ENCODE measurements around the gene CPSF4L. TPM values are rescaled to one million over a fixed set of nuclear protein-coding genes. Genes with fewer than 3 reads are reported as not detected.
"Not testable (repeated sequence)": the region's sequence is repeated elsewhere in the genome, so short reads cannot be mapped to it uniquely, and the experiment has no call there.

The CPSF4L gene, protein sequence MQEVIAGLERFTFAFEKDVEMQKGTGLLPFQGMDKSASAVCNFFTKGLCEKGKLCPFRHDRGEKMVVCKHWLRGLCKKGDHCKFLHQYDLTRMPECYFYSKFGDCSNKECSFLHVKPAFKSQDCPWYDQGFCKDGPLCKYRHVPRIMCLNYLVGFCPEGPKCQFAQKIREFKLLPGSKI
- total RNA-seq = not detected

DNA sequence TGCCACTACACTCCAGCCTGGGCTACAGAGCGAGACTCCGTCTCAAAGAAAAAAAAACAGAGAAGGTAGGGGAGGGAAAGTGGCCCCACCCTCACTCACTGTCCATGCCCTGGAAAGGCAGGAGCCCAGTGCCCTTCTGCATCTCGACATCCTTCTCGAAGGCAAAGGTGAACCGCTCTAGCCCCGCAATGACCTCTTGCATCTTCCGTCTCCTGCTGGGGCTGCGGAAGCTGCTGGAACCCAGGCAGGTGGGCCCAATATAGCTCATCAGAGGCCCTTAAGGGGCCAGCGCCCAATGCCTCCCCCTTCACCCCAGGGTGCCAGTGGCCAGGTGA lies at the start of gene CPSF4L:
TSS of gene CPSF4L (minus strand) at position 264 of the 335 bp plus-strand sequence. CDS start at position 202, 62 bp downstream.
- CTCF ChIA-PET = interaction anchor here (2.1 kb wide), 1 partner anchor 108 kb away, joined by 12 read pairs; no protein-coding TSS in a partner anchor
- H3K27ac Mint-ChIP-seq = no peak within 1 kb of the TSS
- POLR2A ChIA-PET = no interaction called here
- H3K9me3 Mint-ChIP-seq = no peaks in the 10 kb centered on the region
- DNase-seq = no peak
- H3K4me3 Mint-ChIP-seq = no peak within 1 kb of the TSS
- H3K4me1 Mint-ChIP-seq = no peaks in the 10 kb centered on the region
- H3K36me3 Mint-ChIP-seq (ENCODE audit: low read depth) = no peaks in the 10 kb centered on the region
- H3K27me3 Mint-ChIP-seq = peaks cover 2% of the 10 kb centered on the region

DNA sequence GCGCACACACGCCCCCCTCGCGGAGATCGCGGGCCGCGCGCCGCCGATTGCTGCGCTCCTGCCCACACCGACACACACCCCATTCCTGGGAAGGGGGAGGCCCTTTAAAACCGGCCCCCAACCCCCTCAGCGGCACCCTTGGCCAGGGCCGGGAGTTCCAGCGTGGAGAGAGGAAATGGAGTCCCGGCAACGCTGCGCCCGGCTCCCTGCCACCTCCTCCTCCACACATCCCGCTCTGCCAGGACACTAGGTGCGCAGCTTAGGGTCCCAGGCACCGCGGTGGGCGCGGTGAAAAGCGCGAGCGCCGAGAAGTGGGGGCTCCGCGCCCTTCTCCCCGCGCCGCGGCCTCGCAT lies 49.7 kb upstream of the CPSF4L start:
- H3K9me3 Mint-ChIP-seq = no peaks in the 10 kb centered on the region
- ChIA-PET CTCF (interaction anchor here (1.1 to 1.6 kb wide), 6 partner anchors 30 to 584 kb away, joined by 3 to 9 read pairs (median 6); a partner anchor contains a TSS), POLR2A (interaction anchor here (0.6 to 2.5 kb wide), 6 partner anchors 20 to 119 kb away, joined by 3 to 13 read pairs (median 4); a partner anchor contains a TSS)
- H3K36me3 Mint-ChIP-seq (ENCODE audit: low read depth) = no peaks in the 10 kb centered on the region
- peaks cover 9% of the 10 kb centered on the region for H3K4me1 Mint-ChIP-seq
- peak; percentile 18 for DNase-seq
- H3K27me3 Mint-ChIP-seq = peaks cover 5% of the 10 kb centered on the region
- no peak overlapping the region for H3K27ac Mint-ChIP-seq
- H3K4me3 Mint-ChIP-seq = peak overlapping the region; percentile 76

DNA sequence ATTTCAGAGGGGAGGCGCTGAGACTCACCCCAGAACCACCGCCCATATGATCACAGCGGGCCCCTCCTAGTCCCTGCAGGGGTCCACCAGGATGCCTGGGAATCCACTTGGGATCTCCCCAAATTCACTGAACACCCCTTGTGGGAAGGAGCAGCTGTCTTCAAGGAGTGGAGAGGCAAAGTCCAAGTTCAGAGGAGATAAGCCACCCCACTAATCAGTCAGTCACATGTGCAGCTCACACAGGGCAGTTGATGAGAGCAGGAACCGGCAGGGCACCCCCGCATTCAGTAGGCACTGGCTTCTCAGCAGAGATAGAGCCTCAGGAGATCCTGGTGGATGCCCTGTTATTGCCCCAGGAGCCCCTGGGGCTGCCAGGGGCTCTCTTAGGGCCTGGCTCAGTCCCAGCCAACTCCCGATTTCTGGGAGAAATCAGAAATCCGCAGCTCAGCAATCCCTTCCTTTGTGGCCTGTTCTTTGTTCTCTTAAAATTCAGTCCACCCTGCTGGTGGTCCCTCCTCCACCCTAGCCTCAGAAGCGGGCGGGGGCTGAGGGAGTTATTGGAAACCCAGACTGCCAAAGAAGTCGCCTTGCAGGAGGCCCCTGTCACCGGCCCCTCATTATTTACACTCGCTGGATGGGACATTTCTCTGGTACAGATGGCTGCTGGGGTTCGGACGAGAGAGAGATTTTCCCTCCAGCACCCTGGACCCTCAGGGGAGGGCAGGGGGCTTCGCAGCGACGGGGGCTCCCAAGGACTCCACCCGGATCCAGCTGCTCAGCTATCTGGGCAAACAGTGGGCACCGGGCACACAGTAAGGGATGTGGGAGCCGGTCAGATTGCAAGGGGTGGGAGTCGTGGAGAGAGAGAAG lies 48.3 kb upstream of the CPSF4L start:
- DNase-seq = no peak
- peak overlapping the region; percentile 76 for H3K4me3 Mint-ChIP-seq
- H3K36me3 Mint-ChIP-seq (ENCODE audit: low read depth) = no peaks in the 10 kb centered on the region
- H3K27me3 Mint-ChIP-seq = peaks cover 5% of the 10 kb centered on the region
- no peaks in the 10 kb centered on the region for H3K9me3 Mint-ChIP-seq
- ChIA-PET CTCF (interaction anchor here (0.6 to 1.6 kb wide), 8 partner anchors 10 to 582 kb away, joined by 3 to 9 read pairs (median 5); a partner anchor contains a TSS), POLR2A (interaction anchor here (2.5 kb wide), 1 partner anchor 78 kb away, joined by 13 read pairs; a partner anchor contains a TSS)
- no peak overlapping the region for H3K27ac Mint-ChIP-seq
- H3K4me1 Mint-ChIP-seq = peaks cover 9% of the 10 kb centered on the region

GRCh38 chr17:73308959-73309358 lies 47.3 kb upstream of the CPSF4L start:
- H3K4me3 Mint-ChIP-seq; H3K27ac Mint-ChIP-seq; DNase-seq; H3K9me3 Mint-ChIP-seq; H3K27me3 Mint-ChIP-seq; POLR2A ChIA-PET; H3K36me3 Mint-ChIP-seq (ENCODE audit: low read depth): not testable (repeated sequence)
- peaks cover 12% of the 10 kb centered on the region for H3K4me1 Mint-ChIP-seq
- CTCF ChIA-PET = interaction anchor here (1.3 kb wide), 1 partner anchor 14 kb away, joined by 4 read pairs; no protein-coding TSS in a partner anchor

- Mint-ChIP-seq H3K4me3 (no peak overlapping the region), H3K36me3 (ENCODE audit: low read depth) (no peaks in the 10 kb centered on the region), H3K9me3 (no peaks in the 10 kb centered on the region), H3K27ac (no peak overlapping the region), H3K4me1 (peaks cover 12% of the 10 kb centered on the region), H3K27me3 (peaks cover 8% of the 10 kb centered on the region)
- ChIA-PET CTCF (interaction anchor here (0.9 kb wide), 1 partner anchor 52 kb away, joined by 3 read pairs; no protein-coding TSS in a partner anchor), POLR2A (no interaction called here)
- DNase-seq = no peak
Observed at GRCh38 chr17:73308017-73308823, 46.5 kb upstream of the CPSF4L start.

GRCh38 chr17:73307130-73307529 lies 45.5 kb upstream of the CPSF4L start:
- CTCF ChIA-PET = no interaction called here
- Mint-ChIP-seq H3K4me3 (no peak overlapping the region), H3K36me3 (ENCODE audit: low read depth) (no peaks in the 10 kb centered on the region), H3K27me3 (peaks cover 8% of the 10 kb centered on the region), H3K9me3 (no peaks in the 10 kb centered on the region), H3K4me1 (peaks cover 12% of the 10 kb centered on the region), H3K27ac (no peak overlapping the region)
- no peak for DNase-seq
- POLR2A ChIA-PET = no interaction called here

GRCh38 chr17:73305845-73306836 lies 44.5 kb upstream of the CPSF4L start:
- POLR2A ChIA-PET = no interaction called here
- Mint-ChIP-seq H3K27ac (no peak overlapping the region), H3K36me3 (ENCODE audit: low read depth) (no peaks in the 10 kb centered on the region), H3K4me3 (no peak overlapping the region), H3K4me1 (peaks cover 11% of the 10 kb centered on the region), H3K27me3 (peaks cover 8% of the 10 kb centered on the region), H3K9me3 (no peaks in the 10 kb centered on the region)
- no peak for DNase-seq
- CTCF ChIA-PET = no interaction called here

DNA sequence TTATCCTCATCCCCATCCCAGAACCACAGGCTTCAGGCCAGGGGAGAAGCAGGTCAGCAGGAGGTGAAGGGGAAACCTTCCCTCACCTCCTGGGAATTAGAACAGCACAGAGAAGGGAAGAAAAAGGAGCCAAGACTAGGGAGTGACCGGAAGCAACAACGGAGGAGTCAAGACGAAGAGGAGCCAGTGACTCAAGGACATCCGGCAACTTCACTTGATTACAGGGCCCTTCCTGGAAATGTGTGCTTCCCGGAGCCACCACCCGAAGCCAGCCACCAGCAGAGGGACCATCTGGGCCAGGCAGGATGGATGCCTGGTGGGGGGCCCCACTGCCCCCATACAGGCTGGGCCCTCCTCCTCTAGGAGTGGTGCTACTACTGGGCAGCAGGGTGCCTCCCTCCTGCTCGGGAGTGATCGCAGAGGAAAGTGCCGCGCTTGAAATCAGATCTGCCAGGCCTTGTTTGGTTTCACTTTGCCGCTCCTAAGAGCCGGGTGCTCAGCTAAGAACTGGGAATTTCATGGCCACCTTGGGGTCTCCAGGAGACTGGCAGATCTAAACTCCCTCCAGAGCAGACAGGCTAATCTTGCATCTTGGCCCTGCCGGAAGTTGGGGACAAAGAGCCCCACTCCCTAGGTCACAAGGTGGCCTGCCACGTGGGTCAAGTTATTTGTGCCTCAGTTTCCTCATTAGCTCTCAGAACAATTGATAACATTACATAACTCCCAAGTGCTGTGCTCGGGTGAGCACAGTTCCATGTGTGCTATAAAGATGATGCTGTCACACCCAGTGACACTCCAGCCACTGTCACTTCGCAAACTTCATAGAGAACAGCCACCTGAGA lies 43.5 kb upstream of the CPSF4L start:
- Mint-ChIP-seq H3K36me3 (ENCODE audit: low read depth) (no peaks in the 10 kb centered on the region), H3K27me3 (peaks cover 8% of the 10 kb centered on the region), H3K4me1 (peaks cover 8% of the 10 kb centered on the region), H3K9me3 (no peaks in the 10 kb centered on the region), H3K4me3 (peak overlapping the region; percentile 10), H3K27ac (no peak overlapping the region)
- POLR2A ChIA-PET = no interaction called here
- CTCF ChIA-PET = no interaction called here
- DNase-seq = no peak

- ChIA-PET POLR2A (interaction anchor here (0.5 kb wide), 1 partner anchor 18 kb away, joined by 3 read pairs; no protein-coding TSS in a partner anchor), CTCF (no interaction called here)
- no peaks in the 10 kb centered on the region for H3K9me3 Mint-ChIP-seq
- no peak overlapping the region for H3K4me3 Mint-ChIP-seq
- H3K4me1 Mint-ChIP-seq = peaks cover 3% of the 10 kb centered on the region
- DNase-seq = no peak
- H3K27me3 Mint-ChIP-seq = peaks cover 5% of the 10 kb centered on the region
- H3K27ac Mint-ChIP-seq = no peak overlapping the region
- no peaks in the 10 kb centered on the region for H3K36me3 Mint-ChIP-seq (ENCODE audit: low read depth)
Observed at GRCh38 chr17:73304438-73304837, 42.8 kb upstream of the CPSF4L start.

GRCh38 chr17:73302189-73302588 lies 40.5 kb upstream of the CPSF4L start:
- Mint-ChIP-seq H3K9me3 (no peaks in the 10 kb centered on the region), H3K4me1 (peaks cover 3% of the 10 kb centered on the region), H3K27me3 (peaks cover 4% of the 10 kb centered on the region), H3K27ac (no peak overlapping the region), H3K4me3 (no peak overlapping the region), H3K36me3 (ENCODE audit: low read depth) (no peaks in the 10 kb centered on the region)
- ChIA-PET POLR2A (interaction anchor here (0.5 kb wide), 1 partner anchor 11 kb away, joined by 3 read pairs; no protein-coding TSS in a partner anchor), CTCF (interaction anchor here (1.5 kb wide), 1 partner anchor 68 kb away, joined by 5 read pairs; no protein-coding TSS in a partner anchor)
- DNase-seq = no peak

DNA sequence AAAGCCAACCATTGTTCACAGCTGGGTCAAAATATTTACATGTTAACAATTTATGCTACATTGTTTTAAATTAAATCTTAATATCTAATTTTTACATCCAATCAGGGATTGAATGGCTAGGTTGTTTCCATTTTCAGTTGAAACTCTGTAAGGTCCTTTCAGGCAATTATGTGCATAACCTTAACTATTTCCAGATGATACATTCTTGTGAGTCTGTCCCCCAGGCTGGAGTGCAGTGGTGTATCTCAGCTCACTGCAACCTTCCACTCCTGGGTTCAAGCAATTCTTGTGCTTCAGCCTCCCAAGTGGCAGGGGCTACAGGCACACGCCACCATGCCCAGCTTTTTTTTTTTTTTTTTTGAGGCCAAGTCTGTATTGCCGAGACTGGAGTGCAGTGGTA lies 39.7 kb upstream of the CPSF4L start:
- Mint-ChIP-seq H3K36me3 (ENCODE audit: low read depth) (no peaks in the 10 kb centered on the region), H3K27ac (no peak overlapping the region), H3K27me3 (peaks cover 4% of the 10 kb centered on the region), H3K4me1 (peaks cover 3% of the 10 kb centered on the region), H3K4me3 (no peak overlapping the region), H3K9me3 (no peaks in the 10 kb centered on the region)
- CTCF ChIA-PET = interaction anchor here (1.5 kb wide), 1 partner anchor 69 kb away, joined by 5 read pairs; no protein-coding TSS in a partner anchor
- no peak for DNase-seq
- POLR2A ChIA-PET = interaction anchor here (0.5 kb wide), 1 partner anchor 11 kb away, joined by 3 read pairs; no protein-coding TSS in a partner anchor

All from activated CD4-positive, alpha-beta memory T cell treated with anti-CD3 and anti-CD28 coated beads, Interleukin-2, amount 10 ng/mL, durations not matched to agents 7 days and 5 days (primary cell).